T-helper 9 cell (primary cell): Measurements from ENCODE around the gene ETV6.

ENCODE experiments used
- DNase-seq: peaks from one replicate; pipeline ENCODE4 v3.0.0-alpha.2; 2020

ETV6 gene

DNA sequence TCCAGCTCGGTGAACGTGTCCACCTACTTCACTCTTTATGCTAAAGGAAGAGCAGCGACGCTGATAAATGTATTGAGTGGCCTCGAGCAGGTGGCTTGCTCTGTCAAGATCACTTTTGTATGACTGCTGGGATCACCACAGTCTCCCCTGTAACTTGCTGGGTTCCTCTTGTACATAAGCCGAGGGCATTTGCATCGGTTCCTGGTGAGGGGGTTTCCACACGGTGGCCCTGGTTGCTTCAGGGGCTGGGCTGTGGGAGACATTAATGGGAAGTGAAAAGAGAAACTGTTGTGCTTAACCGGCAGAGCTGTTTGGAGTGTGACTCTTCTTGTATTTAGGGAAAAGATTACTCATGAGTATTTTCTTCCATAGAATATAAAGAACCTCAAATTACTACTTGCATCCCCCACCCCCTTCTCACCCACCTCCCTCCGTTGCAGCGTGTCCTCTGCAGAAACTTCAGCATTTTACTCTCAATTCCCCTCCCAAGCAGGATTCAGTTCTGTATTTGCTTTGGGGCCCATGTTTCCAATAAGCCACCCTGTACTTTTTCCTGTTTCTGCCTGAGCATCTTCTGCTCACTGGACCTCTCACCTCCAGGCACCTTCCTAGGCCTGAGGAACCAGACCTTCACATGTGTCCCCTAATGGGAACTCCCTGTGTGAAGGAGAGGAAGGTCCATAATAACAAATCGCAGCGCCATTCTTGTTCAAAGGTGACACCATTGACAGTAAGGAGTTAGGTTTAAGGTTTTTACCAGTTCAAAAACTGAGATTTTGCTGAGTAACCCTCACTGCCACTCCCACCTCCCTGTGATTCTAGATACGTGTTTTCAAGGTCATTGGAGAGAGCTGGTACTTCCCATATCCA lies 187.0 kb downstream of the ETV6 start:
- no peak for DNase-seq

DNA sequence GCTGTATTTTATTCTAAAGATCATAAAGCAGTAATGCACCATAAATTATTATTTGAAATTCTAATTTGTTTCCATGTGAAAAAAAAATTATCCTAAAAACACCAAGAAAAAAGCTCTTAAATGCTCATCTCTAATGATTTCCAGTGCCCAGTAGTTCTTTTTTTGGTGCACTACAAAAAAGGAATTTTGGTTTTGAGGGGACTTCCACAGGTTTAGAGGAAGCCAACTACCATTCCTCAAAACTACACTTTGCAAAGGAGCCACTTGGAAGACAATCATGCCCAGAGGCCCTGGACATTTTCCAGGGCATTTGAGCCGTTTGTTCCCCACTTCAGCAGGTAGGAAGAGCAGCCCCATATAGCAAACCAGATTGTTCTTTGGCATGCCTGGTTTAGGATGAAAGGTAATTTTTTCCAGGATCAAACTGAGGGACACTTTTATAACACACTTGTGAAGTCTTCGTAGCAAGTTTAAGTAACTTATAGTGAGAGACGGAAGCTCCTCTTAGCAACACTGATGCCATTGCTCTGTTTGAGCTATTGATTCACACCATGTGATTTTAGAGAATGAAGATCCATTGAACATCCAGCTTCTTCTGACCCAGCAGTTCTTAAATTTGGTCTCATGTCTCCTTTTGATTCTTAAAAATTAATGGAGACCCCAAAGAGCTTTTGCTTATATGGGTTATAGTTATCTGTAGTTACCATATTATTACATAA lies 187.9 kb downstream of the ETV6 start:
- DNase-seq = no peak

- no peak for DNase-seq
Observed at GRCh38 chr12:11838403-11838802, 188.9 kb downstream of the ETV6 start.

DNA sequence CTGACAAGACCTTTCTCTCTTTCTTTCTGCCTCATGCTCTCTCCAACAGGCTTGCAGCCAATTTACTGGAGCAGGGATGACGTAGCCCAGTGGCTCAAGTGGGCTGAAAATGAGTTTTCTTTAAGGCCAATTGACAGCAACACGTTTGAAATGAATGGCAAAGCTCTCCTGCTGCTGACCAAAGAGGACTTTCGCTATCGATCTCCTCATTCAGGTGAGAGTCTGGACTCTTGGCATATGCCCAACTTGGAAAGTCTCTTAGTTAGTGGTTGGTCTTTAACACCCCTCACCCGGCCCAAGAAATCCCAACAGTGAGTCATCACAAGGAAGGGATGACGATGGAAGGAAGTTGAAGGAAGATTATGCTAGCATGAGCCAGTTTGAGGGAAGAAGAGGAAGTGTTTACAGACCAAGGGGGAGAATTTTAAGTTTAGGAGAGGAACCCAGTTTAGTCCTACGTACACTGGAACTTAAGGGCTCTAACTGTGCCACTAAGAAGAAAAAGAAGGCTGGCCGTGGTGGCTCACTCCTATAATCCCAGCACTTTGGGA lies 189.7 kb downstream of the ETV6 start:
- no peak for DNase-seq

GRCh38 chr12:11840366-11840765 lies 190.9 kb downstream of the ETV6 start:
- DNase-seq = no peak

GRCh38 chr12:11846488-11846887 lies 197.0 kb downstream of the ETV6 start:
- DNase-seq = no peak

DNA sequence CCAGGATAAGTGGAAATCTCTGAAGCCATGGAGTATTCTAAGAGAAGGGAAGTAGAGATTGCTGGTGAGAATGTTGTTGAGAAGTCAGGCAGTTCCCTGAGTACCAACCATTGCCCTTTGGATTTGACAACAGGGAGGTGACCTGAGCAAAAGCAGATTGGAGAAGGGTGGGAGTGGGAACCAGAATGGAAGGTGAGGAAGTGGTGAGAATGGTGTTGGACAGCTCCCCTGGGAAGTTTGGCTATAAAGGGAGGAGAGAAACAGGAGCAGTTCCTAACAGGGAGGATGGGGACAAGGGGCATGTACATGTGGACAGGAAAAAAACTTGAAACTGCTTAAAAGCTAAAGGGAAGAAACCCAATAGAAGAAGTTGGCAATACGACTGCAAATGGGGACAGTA lies 198.1 kb downstream of the ETV6 start:
- DNase-seq = no peak

DNA sequence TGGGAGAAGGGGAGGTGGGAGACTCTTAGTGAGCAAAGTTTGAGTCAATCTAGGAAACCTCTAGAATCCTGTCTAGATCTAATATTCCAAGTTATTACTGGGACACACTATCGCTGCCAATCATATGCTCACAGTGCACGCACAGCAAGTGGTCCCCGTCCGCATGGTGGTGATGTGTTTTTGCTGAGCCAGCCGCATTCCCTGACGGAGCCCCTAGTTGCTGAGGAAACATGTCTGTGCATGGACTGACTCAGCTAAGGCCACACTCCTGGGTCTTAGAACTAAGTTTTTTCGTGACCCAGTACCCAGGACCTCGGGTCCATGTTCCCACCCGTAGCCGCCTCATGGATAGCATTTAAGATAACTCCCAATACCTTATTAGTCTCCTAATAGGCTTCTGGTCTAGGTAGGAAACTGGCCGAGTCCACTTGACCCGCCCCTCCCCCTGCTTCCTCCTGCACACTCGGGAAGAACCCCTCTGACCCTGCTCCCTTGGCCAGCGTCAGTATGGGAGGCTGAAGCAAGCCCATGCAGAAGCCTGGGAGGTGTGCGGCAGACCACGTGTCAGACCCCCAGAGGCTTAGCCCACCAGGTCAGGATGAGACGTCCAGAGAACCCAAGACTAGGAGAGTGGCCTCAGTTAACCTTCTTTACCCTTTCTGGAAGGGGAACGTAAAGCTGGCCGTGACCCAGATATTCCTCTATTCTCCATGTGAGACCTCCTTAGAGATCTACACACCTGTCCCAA lies 200.5 kb downstream of the ETV6 start:
- no peak for DNase-seq

GRCh38 chr12:11853126-11853525 lies 203.7 kb downstream of the ETV6 start:
- no peak for DNase-seq

DNA sequence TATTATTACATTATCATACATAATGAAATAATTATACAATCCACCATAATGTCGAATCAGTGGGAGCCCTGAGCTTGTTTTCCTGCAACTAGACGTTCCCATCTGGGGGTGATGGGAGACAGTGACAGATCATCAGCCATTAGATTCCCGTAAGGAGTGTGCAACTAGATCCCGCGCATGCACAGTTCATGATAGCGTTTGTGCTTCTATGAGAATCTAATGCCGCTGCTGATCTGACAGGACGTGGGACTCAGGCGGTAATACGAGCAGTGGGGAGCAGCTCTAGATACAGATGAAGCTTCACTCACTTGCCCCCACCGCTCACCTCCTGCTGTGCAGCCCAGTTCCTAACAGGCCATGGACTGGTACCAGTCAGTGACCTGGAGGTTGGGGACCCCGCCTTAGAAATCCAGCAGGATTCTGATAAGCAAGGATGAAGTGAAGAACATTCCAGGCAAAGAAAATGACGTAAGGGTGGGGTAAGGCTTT lies 204.6 kb downstream of the ETV6 start:
- no peak for DNase-seq

DNA sequence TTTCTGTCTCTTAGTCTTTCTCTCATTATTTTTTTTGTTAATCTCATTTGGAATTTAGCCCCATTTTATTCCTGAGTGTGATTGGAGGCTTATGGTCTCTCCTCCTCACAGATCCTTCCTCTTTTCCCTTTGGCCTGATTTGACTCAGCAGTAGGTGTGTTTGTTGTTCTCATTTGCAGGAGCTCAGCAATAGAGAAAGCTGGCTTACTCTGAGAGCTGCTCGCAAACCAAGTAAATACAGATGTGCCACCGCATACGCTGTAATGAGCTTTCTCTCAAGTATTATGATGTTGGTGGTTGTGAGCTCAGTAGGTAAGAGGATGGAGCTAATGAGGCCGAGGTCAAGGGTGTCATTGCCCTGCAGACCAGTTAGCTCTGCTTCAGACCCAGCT lies 206.5 kb downstream of the ETV6 start:
- DNase-seq = no peak

DNA sequence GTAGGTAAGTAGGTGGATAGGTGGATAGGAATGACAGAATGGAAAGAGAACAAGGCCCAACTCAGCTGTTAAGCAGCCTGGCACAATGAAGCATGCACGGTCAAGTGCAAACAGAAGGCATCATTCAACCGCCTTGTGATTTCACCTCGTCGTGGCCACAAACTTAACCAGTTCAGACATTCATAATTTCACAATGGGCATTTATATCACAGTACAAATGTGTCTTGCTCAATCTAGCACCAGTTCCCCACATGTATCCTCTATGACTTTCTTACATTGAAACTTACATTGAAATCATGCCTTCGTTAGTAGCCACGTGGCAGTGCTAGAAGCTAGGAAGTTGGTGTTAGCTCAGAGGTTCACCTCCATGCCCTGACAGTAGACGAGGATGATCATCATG lies 207.5 kb downstream of the ETV6 start:
- no peak for DNase-seq

GRCh38 chr12:11859705-11860425 lies 210.4 kb downstream of the ETV6 start:
- no peak for DNase-seq

DNA sequence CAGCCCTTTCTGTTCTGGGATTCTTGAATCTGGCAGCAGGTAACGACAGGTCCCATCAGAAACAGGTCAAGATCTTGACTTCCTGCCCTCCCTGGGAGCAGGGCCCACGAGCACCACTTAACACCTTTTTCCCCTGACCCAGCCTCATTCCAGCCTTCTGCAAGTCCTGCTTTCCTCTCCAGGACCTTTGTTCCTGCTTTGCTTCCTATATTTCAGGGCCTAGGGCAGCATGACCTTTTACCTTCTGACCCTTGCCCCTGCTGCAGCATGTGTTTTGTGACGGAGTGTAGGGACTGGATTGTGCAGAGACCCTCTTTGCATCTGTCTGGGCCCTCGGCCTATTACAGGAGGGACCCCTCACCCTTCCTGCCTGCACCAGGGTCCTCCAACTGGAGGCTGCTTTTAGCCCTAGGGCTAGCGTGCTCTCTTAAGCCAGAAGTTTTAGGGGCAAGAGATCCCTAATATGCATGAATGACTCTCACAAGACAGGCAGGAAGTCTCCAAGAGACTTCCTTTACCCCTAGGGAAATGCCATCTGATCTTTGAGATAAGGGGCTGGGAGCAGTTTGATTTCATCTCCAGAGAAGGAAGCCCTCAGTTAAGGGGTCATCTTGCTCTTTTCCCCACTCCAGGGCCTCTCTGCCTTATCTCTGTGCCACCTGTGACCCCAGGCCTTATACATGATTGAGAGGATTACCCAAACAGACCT lies 211.8 kb downstream of the ETV6 start:
- no peak for DNase-seq

GRCh38 chr12:11861864-11862600 lies 212.6 kb downstream of the ETV6 start:
- DNase-seq = no peak

- DNase-seq = no peak
Observed at GRCh38 chr12:11862798-11863197, 213.3 kb downstream of the ETV6 start.

- DNase-seq = no peak
Observed at GRCh38 chr12:11863478-11863906, 214.0 kb downstream of the ETV6 start.

GRCh38 chr12:11863988-11864387 lies 214.5 kb downstream of the ETV6 start:
- DNase-seq = no peak

GRCh38 chr12:11865824-11866223 lies 216.3 kb downstream of the ETV6 start:
- no peak for DNase-seq

- no peak for DNase-seq
Observed at GRCh38 chr12:11868027-11868426, 218.6 kb downstream of the ETV6 start.

GRCh38 chr12:11869406-11869805 lies 219.9 kb downstream of the ETV6 start:
- no peak for DNase-seq
